ENCODE data around the gene AKAP13. TPM values are rescaled to one million over a fixed set of nuclear protein-coding genes. Genes with fewer than 3 reads are reported as not detected.

Gene AKAP13
- total RNA-seq, 4 donors from 2014 or later = 189 to 405 (median 244) TPM

- Histone ChIP-seq H3K9me3 (no peaks in the 10 kb centered on the region), H3K36me3 (peaks cover 17% of the 10 kb centered on the region in 2 donors), H3K27ac (peak overlapping the region; percentile 70 to 97 (median 90)), H3K4me3 (replicated peaks in 1 of 3) (peak overlapping the region in 1 of 3 donors; percentile 1), H3K4me1 (peaks cover 29 to 46% of the 10 kb centered on the region in 2 donors), H3K27me3 (no peaks in the 10 kb centered on the region)
- TF ChIP-seq CTCF (IDR thresholded peaks at IDR 0.05) (no peak), POLR2A (IDR thresholded peaks at IDR 0.05) (peak in 1 of 2 donors; percentile 44)
- intact Hi-C loops (cut with DNase I) = no loop called here
- peak; percentile 70 to 75 for DNase-seq
- WGBS, 2 donors = 6 to 15% methylated on average over 6 of the region's 6 CpGs
Observed at GRCh38 chr15:85642693-85643066, 262.3 kb downstream of the AKAP13 start.

- Histone ChIP-seq H3K36me3 (peaks cover 17% of the 10 kb centered on the region in 2 donors), H3K4me3 (replicated peaks in 1 of 3) (no peak overlapping the region), H3K27me3 (no peaks in the 10 kb centered on the region), H3K27ac (peak overlapping the region in 1 of 3 donors; percentile 38), H3K4me1 (peaks cover 28 to 32% of the 10 kb centered on the region in 2 donors), H3K9me3 (no peaks in the 10 kb centered on the region)
- 88% methylated on average over 4 of the region's 4 CpGs for WGBS, 2 donors
- DNase-seq = no peak
- intact Hi-C loops (cut with DNase I) = no loop called here
- TF ChIP-seq CTCF (IDR thresholded peaks at IDR 0.05) = no peak
- TF ChIP-seq POLR2A (IDR thresholded peaks at IDR 0.05) = no peak
Observed at GRCh38 chr15:85646538-85647091, 266.2 kb downstream of the AKAP13 start.

- DNase-seq = no peak
- Histone ChIP-seq H3K27me3 (no peaks in the 10 kb centered on the region), H3K27ac (peak overlapping the region in 1 of 3 donors; percentile 27), H3K9me3 (no peaks in the 10 kb centered on the region), H3K4me3 (replicated peaks in 1 of 3) (no peak overlapping the region), H3K4me1 (peaks cover 7 to 14% of the 10 kb centered on the region in 2 donors), H3K36me3 (peaks cover 17 to 28% of the 10 kb centered on the region in 2 donors)
- intact Hi-C loops (cut with DNase I) = no loop called here
- 41 to 56% methylated on average over 5 of the region's 5 CpGs for WGBS, 2 donors
- TF ChIP-seq POLR2A (IDR thresholded peaks at IDR 0.05) (no peak), CTCF (IDR thresholded peaks at IDR 0.05) (no peak)
Observed at GRCh38 chr15:85649372-85649771, 269.0 kb downstream of the AKAP13 start.

GRCh38 chr15:85651548-85651947 is 271.1 kb downstream of the AKAP13 start:
- no peak overlapping the region for H3K4me3 ChIP-seq (replicated peaks in 1 of 3)
- no peak overlapping the region for H3K27ac ChIP-seq
- H3K4me1 ChIP-seq = peaks cover 7 to 14% of the 10 kb centered on the region in 2 donors
- no peaks in the 10 kb centered on the region for H3K27me3 ChIP-seq
- intact Hi-C loops (cut with DNase I) = no loop called here
- no peak for DNase-seq
- no peaks in the 10 kb centered on the region for H3K9me3 ChIP-seq
- no peak for TF ChIP-seq POLR2A (IDR thresholded peaks at IDR 0.05)
- no peak for TF ChIP-seq CTCF (IDR thresholded peaks at IDR 0.05)
- 95% methylated on average over 10 of the region's 10 CpGs for WGBS, 2 donors
- peaks cover 22 to 37% of the 10 kb centered on the region in 2 donors for H3K36me3 ChIP-seq

DNA sequence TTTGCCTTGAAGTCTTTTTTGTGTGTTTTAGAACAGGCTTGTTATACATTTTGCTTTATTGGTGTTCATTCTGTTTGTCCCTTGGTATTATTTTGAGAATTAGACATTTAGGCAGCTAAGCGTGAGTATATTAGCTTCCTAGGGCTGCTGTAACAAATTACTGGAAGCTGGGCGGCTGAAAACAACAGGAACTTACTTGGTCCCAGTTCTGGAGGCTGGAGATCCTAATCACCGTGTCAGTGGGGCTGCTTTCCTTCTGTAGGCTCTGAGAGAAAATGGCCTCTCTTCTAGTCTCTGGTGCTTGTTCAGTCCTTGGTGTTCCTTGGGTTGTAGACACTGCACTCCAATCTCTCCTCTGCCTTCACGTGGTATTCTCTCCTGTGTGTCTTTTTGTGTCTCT is 272.1 kb downstream of the AKAP13 start:
- H3K4me1 ChIP-seq = peaks cover 7 to 14% of the 10 kb centered on the region in 2 donors
- peak overlapping the region in 2 of 3 donors; percentile 7 for H3K27ac ChIP-seq
- 82 to 96% methylated on average over 4 of the region's 4 CpGs for WGBS, 2 donors
- no peak overlapping the region for H3K4me3 ChIP-seq (replicated peaks in 1 of 3)
- no peak for DNase-seq
- H3K36me3 ChIP-seq = peaks cover 23 to 33% of the 10 kb centered on the region in 2 donors
- H3K27me3 ChIP-seq = no peaks in the 10 kb centered on the region
- no peaks in the 10 kb centered on the region for H3K9me3 ChIP-seq
- intact Hi-C loops (cut with DNase I) = no loop called here
- no peak for TF ChIP-seq CTCF (IDR thresholded peaks at IDR 0.05)
- no peak for TF ChIP-seq POLR2A (IDR thresholded peaks at IDR 0.05)
